NB4 (cell line): Measurements from ENCODE around the gene WDR70.

Experiments
- MYC ChIP-seq: IDR thresholded peaks from 2 replicates; pipeline ENCODE4 v1.6.1; 2011; ENCODE audit warnings: low read depth, low read length
- POLR2A ChIP-seq: IDR thresholded peaks from 2 replicates; pipeline ENCODE4 v1.6.1; 2011; ENCODE audit warnings: mild to moderate bottlenecking; ENCODE audit not compliant: insufficient read length; ENCODE audit errors: extremely low read depth
- TF ChIP-seq, protein P1 (sequence below): IDR thresholded peaks from 2 replicates; pipeline ENCODE4 v1.6.1; 2011; ENCODE audit warnings: low read depth, low read length
- TF ChIP-seq, protein P2 (sequence below): IDR thresholded peaks from one replicate; pipeline ENCODE4 v1.5.1; 2012; ENCODE audit warnings: low read depth, low read length

DNA sequence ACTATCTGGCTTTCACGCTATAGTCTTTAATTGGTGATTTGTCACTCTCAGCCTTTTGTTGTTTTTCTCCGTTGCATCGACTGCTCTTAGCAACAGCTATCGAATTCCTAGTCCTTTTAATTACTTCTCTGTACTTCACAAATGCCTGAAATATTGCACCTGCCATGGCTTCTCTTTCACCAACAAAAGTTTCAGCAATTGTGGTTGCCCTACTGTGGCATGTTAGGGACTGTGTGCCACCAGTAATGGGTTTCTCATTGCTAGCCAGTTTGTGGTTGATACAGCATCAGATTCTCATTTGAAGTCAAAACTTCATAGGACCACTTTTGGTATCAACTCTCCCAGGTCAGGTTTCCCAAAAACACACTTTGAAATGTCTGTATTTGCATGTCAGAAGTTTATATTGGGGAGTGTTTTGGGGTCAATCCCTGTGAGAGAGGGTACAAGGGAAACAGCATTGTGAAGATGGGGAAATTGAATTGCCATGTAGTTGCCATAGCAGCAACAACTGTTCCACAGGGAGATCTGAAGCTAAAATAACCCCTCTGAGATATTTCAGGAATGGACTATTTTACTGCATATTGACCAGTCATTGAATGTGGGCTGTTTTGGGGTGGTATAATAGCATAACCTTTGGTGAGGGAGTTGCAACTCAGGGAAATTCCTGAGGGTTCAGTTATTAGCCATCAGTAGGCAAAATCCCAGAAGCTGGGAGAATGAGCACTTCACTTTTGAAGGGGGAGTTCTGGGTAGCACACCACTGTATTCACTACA is 99.2 kb downstream of the WDR70 start:
- TF ChIP-seq, protein P1, sequence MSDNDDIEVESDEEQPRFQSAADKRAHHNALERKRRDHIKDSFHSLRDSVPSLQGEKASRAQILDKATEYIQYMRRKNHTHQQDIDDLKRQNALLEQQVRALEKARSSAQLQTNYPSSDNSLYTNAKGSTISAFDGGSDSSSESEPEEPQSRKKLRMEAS = no peak
- TF ChIP-seq, protein P2, sequence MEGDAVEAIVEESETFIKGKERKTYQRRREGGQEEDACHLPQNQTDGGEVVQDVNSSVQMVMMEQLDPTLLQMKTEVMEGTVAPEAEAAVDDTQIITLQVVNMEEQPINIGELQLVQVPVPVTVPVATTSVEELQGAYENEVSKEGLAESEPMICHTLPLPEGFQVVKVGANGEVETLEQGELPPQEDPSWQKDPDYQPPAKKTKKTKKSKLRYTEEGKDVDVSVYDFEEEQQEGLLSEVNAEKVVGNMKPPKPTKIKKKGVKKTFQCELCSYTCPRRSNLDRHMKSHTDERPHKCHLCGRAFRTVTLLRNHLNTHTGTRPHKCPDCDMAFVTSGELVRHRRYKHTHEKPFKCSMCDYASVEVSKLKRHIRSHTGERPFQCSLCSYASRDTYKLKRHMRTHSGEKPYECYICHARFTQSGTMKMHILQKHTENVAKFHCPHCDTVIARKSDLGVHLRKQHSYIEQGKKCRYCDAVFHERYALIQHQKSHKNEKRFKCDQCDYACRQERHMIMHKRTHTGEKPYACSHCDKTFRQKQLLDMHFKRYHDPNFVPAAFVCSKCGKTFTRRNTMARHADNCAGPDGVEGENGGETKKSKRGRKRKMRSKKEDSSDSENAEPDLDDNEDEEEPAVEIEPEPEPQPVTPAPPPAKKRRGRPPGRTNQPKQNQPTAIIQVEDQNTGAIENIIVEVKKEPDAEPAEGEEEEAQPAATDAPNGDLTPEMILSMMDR = no peak
- TF ChIP-seq POLR2A (no peak), MYC (no peak)
